ENCODE measurements around the gene CES3.

Gene CES3

DNA sequence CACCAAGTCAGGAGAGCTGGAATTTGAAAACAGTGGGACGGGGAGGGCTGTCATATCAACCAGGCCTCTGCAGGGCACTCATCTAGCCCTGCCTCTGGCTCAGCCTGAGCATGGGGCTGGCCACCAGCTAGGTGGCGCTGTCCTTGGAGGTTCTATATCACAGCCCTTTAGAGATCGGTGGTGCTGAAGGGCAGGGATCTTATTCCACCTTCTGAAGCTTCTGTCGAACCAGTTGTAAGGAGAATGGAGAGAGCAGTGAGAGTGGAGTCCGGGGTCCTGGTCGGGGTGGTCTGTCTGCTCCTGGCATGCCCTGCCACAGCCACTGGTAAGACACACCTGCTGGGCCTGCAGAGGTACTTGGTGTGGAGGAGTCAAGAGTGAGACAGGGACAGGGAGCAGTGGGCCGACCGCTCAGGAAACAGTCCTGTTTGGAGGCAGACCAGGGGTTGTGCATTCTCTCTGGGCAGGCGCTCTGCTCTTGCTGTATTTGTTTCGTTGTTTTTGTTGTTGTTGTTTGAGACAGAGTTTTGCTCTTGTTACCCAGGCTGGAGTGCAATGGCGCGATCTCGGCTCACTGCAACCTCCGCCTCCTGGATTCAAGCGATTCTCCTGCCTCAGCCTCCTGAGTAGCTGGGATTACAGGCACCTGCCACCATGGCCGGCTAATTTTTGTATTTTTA lies at the start of gene CES3:
TSS of gene CES3 (plus strand) at position 202 of the 680 bp plus-strand sequence. CDS start at position 244, 42 bp downstream.
- DNase-seq = peak; percentile 60

DNA sequence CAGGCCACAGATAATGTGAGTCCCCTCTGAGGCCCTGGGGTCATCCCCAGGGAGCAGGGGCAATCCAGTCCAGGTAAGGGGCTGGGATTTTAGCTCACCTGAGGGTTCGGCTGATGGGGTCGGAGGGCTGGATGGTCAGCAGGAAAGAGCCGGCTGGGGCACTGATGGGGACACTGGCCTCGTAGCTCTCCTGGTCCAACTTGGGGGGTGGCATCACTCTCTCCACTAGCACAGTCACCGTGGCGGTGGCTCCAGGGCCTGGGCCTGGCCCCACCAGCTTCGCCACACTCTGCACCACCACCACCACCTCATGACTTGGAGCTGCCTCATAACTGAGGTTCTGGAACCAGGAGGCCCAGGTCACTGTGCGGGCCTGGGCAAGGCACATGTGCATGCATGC lies 49.3 kb upstream of the CES3 start:
- no peak for DNase-seq

- no peak for DNase-seq
These were observed 48.0 kb upstream of the CES3 start for GRCh38 chr16:66913081-66913480.

GRCh38 chr16:66913711-66914110 lies 47.4 kb upstream of the CES3 start:
- DNase-seq = no peak

DNA sequence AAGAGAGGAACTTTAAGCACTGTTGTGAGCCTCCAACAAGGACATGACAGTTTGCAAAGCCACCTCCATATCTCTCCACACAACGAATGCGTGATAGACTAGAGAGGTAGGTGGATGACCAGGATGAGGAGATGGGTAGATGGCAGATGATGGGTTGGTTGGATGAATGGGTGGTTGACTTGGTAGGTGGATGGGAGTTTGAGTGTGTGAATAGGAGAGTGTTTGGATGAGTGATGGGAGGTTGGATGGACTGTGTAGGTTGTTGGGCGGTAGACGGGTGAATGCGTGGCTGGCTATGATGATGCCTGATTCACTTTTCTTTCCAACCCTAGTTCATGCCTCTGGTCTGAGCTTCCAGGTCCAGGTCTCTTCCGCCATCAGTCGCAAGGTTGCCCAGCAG lies 46.5 kb upstream of the CES3 start:
- DNase-seq = no peak

DNA sequence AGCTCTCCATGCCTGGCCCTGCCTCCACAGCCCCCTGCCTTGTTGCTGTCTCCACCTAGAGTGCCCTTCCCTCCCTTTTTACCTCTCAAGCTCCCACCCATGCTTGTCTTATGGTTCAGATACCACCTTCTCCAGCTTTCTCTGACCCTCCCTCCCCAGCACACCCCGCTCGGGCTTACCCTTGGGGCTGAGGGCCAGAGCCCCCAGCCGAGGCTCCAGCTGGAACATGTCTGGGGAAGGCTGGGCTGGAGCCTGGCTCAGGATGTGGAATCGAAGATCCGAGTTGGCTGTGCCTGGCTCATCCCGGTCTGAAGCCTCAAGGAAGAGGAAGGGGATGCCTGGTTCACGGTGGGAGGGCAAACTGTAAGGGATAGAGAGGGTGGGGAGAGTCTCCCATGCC lies 46.0 kb upstream of the CES3 start:
- no peak for DNase-seq

DNA sequence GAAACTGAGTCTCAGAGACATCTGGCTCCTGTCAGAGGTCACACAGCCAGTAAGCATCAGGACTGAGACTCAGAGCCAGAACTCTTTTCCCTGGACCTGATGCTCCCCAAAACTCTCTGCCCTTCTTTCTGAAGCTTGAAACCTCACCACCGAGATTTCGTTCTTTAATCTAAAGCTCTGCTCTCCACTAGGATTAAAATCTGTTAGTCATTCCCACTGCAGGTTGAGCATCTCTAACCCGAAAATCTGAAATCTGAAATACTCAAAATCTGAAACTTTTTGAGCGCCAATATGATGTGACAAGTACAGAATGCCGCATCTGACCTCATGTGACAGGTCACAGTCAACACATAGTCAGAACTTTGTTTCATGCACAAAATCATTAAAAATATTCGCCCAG lies 44.5 kb upstream of the CES3 start:
- no peak for DNase-seq

DNA sequence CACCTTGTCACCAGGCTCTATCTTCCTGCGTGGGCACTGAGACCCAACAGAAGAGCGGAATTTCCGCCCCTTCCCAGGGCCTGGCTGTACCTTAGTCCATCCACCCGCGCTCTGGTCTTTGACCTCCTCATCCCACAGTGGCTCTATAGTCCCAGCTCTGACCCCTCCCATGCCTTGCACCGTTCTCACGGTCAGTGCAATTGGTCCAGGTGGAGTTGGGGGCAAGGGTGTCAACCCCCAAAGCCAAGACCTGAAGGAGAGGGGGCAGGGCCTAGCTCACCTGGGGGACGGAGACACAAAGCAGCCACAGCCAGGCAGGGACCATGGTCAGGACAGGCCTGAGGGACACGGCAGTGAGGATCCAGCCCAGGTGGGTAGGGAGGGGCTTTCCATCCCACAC lies 43.3 kb upstream of the CES3 start:
- no peak for DNase-seq

DNA sequence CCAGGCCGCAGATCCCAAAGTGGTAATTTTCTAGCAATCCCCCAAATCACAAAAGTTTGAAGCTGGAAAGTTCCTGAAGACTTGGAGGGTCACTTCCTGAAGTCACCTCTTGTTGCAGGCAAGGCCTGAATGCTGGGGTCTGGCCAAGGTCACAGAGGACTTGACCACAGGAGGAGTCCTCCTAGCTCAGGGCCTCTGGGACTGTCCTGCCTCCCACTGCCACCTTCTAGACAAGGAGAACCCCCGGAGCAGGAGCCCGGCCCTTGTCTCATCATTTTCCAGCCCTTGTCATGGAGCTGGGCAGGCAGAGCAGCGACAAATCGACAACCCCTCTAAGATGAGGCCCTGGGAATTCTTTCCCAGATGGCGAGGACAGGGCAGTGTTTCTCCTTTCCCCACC lies 42.7 kb upstream of the CES3 start:
- DNase-seq = no peak

DNA sequence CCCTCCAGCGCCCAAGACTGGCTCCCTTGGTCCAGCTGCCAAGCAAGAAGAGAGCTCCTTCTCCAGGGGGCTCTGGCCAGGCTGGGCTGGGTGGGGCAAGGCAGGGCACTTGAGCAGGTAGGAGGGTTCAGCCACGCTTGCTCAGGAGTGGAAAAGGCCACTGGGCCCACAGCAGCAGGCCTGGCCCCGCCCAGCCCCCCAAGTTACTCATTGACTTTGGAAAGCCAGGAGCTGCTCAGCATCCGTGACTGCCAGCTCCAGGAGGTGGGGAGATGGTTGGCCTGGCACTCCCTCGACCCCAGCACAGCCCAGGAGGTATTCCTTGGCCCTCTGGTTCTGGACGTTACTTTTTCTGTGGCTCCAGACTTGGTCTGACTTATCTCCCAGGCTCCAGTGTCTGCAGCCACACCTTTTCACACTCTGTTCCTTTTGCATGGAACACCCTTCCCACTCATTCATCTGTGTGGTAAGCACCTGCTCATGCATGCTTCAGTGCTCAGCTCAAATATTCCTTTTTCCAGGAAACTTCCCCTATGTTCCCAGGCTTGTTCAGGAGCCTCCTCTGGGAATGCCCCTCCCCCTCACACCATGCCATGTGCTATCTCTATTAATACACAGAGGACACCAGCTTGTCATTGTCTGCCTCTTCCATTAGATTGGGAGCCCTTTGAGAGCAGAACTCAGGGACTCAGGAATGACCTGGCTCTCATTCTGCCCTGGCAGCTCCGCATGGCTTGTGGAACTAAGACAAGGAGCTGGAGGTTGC lies 42.1 kb upstream of the CES3 start, which contains the start of gene CDH16:
TSS of gene CDH16 (minus strand) at position 83 of the 766 bp plus-strand sequence. CDS start 820 bp downstream, outside the sequence.
- no peak for DNase-seq

DNA sequence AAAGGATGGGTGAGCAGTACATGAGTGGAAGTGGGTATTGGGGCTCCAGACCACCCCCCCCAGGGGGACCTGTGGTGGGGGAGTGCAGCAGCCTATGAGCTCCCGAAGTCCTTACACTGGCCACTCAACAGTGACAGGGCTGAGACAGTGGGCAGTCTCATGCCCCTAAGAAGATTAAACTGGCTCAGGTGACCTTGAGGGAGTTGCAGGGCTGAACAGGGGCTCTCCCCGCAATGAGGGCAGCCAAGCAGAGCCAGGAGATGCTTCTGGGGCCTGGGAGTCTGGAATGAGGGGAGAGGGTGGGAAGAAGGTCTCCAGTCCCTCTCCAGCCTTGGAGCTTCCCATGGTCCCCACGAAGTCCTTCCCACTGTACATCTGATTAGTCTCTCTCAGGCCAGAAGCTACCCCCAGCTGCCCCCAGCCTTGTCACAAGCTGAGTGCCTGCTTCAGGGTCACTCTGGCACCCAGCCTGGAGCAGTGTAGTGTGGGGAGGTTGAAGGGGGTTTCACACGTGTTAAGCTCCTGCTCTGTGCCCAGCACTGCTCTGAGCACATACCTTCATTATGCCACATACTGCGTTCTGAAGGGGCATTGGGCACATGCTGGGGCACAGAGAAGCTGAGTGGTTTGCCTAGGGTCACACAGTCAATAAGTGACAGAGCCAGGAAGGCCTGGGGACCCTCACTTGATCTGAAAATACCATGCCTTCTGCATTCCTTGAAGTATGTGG lies 41.3 kb upstream of the CES3 start:
- DNase-seq = no peak

DNA sequence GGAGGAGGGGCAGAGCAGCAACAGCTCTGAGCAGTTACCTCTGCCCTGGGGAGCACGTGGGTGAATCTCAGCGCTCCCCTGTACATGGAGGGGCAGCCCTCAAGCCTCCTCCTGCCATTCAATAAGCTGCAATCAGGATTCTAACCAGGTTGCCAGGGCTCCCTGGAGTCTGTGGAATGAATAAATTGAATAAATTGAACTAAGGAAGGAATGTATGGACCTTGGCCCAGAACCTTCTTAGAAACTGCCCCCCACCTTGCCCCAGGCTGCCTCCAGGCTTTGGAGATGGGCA lies 40.8 kb upstream of the CES3 start:
- DNase-seq = no peak

DNA sequence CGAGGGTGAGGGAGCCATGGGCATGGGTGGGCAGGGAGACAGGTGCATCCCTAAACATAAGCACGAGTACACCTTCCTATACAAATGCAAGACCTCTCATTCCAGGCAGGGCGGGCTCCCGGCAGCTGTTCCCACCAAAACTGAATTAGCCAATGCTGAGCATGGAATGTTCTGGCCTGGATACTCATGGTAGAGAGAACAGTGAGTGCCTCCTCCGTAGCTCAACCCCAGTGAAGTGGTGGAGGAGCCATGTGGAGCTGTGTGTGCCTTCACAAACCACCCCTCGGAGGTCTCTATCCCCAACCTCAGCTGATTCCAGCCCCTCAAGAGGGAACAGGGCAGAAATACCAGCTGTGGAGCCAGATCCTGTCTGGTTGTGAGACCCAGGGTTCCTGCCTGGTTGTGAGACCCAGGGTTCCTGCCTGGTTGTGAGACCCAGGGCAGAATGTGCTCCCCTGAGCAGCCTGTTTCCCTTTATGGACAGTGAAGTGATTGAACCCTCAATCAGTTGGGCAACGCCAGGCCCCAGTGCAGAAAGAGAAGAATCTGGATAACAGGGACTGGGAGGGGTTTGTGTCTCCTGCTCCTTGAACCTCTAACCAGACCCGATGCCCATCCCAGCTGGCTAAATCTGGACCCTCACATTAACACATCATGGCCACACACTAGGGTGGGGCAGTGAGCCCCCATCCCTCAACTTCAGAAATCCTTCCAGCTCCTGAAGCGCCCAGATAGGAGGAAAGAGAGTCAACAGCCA lies 40.0 kb upstream of the CES3 start:
- no peak for DNase-seq

DNA sequence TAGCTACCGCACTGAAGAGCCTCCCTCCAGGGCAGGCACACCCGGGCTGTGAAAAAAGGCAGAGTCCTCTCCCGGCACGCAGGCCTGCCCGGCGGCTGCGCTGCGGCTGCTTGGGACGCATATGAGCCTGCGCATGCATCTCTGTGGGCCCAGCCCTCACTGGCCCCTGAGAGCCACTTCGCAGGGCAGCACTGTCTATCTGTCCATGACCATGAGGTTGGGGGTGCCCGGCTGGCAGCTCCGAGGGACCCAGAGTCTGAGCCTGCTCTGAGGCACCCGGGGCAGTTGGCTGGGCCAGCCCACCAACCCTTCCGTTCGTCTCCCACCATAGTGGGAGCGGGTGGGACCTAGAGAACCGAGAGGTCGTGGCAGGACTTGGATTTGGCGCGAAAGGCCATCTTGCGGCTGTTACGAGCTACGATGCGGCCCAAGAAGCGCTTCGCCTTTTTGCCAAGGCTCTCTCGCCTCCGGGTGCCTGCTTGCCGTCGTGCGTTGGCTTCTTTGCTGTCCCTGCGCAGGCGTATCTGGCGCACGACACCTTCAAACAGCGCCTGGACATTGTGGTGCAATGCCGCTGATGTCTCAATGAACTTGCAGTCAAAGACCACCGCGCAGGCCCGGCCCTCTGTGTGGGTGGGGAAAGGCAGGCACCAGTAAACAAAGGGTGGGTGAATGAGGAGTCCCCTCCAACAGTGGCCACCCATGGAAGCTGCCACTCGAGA lies 39.2 kb upstream of the CES3 start:
- no peak for DNase-seq

GRCh38 chr16:66923247-66923731 lies 37.8 kb upstream of the CES3 start:
- DNase-seq = no peak

DNA sequence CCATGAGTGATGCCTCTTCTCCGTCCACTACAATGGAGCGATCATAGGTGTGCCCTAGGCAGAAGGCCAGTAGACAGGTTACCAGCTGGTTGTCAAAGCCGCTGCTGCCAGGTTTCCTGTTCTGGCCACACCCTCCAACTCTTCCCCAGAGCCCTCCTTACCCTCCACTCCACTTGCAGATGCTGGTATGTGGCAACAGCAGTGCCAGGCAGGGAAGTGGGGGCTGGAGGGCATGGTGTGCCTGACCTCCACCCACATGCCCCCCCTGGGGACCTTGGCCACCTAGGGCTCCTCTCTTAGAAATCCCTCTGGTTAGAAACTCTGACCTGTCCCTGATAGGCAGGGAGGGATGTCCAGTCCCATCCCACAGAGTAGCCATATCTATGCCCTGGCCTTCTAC lies 37.2 kb upstream of the CES3 start:
- DNase-seq = no peak

DNA sequence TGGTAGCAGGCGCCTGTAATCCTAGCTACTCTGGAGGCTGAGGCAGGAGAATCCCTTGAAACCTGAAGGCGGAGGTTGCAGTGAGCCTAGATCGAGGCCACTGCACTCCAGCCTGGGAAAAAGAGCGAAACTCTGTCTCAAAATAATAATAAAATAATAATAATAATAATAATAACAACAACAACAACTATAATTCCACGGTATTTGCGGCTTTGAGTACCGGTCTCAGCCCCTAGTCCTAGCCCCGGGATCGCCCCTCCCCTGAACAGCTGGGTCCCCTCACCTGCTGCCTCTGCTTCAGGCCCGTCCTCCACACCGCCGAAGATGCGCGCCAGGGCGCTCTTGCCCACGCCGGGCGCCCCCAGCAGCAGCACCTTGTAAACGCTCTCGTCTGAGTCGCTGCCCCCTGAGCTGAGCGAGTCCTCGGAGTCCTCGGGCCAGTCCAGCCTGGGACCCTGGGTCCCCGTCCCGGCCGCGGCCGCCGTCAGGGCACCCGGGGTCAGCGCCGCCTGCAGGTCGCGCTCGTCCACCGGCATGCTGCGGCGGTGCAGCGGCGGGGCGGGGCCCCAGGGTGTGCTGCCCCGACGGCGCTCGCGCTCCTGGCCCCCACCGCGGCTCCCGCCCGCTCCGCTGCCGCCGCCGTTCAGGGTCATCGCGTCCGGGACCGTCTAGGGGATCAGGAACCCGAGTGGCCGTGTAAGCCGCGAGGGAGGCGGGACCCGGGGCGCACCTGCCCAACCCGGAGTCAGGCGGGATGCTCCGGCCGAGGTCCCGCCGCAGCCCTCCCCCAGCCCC lies 36.3 kb upstream of the CES3 start:
- peak; percentile 62 for DNase-seq

- no peak for DNase-seq
These were observed 35.7 kb upstream of the CES3 start, which contains the start of gene RRAD for GRCh38 chr16:66925322-66925840. Gene RRAD, minus strand, starts transcription at chr16:66925535. Its CDS starts 356 bp downstream, at chr16:66925179.

GRCh38 chr16:66926171-66926947 lies 34.7 kb upstream of the CES3 start:
- DNase-seq = no peak

GRCh38 chr16:66926961-66927436 lies 34.1 kb upstream of the CES3 start:
- no peak for DNase-seq
